ENCODE measurements around the gene FAM187B.

- no peak for TF ChIP-seq POLR2AphosphoS5 (IDR thresholded peaks at IDR 0.05; ENCODE audit: low read depth, low read length)
- no peak for TF ChIP-seq FOXP2 (optimal IDR thresholded peaks at IDR 0.05; ENCODE audit: borderline replicate concordance, extremely low read depth, extremely low read length, insufficient read depth)
These were observed 49.8 kb downstream of the FAM187B start for GRCh38 chr19:35178701-35179100.
